Effector CD8-positive, alpha-beta T cell (primary cell): ENCODE results near the gene ADI1.
"Not testable (repeated sequence)": the region's sequence is repeated elsewhere in the genome, so short reads cannot be mapped to it uniquely, and the experiment has no call there.

Experiments used
- DNase-seq: peaks from one replicate; lab custom pipeline; 2025; lab: John Stamatoyannopoulos, UW

Gene ADI1

DNA sequence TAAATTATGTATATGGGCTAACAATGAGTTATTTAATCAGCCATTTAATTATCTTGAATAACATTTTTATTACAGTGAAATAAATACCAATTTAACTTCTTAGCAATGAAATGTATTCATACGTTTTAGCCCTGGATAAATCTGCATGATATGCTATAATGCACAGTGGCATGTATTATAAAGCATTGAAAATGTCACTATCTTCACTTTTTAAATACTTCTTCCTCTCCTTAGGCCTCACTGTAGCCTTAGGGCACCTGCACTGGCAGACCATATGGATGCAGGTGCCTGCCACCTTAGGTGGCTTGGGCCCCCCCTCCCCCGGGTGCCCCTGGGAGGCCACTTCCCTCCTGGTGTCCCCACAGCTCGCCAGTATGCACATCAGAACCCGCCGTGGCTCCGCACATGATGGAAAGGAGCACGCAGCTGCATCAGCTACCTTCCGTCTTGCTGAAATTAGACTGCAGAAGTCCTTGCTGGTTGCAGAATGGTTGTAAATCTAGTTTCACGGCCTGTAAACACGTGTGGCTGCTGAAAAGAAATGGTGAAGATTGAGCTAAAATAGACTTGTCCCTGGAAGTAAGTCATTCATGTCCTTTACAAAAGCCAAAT lies 56.7 kb downstream of the ADI1 start:
- no peak for DNase-seq

- DNase-seq = no peak
Observed at GRCh38 chr2:3461801-3462492, 57.4 kb downstream of the ADI1 start.

- no peak for DNase-seq
Observed at GRCh38 chr2:3460831-3461800, 58.2 kb downstream of the ADI1 start.

- no peak for DNase-seq
Observed at GRCh38 chr2:3460156-3460555, 59.2 kb downstream of the ADI1 start.

- no peak for DNase-seq
Observed at GRCh38 chr2:3459185-3460015, 59.9 kb downstream of the ADI1 start.

DNA sequence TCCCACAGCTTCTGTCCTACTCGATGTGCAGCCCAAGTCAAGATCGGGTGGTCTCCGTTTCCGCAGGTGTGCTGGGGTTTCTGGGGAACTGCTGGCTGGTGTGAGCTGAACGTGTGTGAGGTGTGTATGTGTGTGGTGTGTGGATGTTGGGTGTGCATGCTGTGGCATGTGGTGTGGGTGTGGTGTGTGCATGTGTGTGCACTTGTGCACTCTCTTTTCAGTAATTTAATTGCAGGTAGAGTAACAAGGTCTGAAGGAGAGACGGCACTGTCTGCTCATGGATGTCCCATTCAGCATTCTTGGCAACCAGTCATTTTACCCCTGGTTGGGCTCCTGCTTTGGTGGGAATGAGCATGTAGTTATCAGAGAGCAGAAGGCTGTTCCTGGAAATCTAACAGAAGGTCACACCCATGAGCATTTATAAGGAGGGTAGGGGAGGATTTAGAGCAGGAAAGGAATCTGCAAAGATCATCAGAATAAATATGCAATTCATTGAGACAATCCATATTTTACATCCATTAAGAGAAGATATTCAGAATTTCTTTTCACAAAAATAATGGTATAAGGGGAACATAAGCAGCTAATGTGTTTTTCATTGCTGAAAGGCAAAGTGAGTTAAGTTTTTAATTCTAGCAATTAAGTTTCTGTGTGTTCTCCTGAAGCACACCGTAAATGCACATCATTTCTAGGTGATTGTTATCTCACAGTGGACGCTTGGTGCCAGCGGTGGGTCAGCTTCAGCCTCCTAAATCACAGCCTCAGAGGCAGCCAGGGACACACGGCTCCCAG lies 60.7 kb downstream of the ADI1 start:
- no peak for DNase-seq

GRCh38 chr2:3457524-3458395 lies 61.6 kb downstream of the ADI1 start:
- no peak for DNase-seq

GRCh38 chr2:3456125-3456524 lies 63.2 kb downstream of the ADI1 start:
- DNase-seq = no peak

DNA sequence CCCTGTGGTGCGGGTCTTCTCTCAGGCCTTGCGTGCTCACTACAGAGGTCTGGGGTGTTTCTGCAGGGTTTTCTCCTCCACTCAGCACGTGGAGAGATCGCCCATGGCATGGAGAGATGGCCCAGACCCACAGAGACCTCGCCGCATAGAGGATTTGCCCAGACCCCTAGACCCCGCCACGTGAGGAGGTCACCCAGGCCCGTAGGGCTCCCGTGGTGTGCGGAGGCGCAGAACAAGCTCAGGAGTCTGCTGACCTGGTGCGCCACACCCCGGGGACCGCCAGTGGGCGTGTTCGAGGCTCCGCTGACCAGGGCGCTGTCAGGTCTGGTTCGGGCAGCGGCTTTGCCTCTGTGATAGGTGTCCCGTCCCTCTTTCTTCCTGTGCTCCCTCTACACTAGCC lies 64.5 kb downstream of the ADI1 start:
- no peak for DNase-seq

DNA sequence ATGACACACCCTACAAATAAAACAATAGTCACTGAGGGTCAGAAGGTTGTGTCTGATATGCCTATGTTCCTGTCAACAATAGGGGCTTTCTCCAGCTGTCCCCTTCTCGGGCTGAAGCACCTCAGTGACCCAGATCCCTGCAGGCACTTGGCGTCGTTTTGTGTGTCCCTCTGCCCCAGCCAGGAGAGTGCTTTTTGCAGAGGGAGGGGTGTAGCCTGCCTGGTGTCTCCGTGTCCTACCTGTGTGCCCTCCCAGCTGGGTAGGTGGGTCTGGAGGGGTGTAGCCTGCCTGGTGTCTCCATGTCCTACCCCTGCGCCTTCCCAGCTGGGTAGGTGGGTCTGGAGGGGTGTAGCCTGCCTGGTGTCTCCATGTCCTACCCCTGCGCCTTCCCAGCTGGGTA lies 65.3 kb downstream of the ADI1 start:
- DNase-seq = not testable (repeated sequence)

- no peak for DNase-seq
Observed at GRCh38 chr2:3453190-3453999, 65.9 kb downstream of the ADI1 start.

- no peak for DNase-seq
Observed at GRCh38 chr2:3451926-3452671, 67.2 kb downstream of the ADI1 start.

DNA sequence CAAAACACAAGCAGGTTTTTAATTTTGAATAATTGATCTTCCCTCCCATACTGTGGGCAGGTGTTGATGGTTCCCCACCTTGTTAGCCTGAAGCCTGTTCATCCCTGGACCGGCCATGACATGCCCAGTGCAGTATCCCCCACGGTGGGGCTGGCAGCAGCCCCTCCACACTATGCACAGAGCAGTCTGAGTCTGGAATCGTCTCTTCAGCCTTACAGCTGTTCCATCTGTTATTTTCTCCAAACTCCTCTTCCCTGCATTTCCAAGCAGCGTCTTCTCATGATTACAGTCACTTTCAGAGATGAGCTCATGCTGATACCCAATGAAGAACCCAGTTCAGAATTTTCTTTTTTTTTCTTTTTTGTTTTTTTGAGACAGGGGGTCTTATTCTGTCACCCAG lies 68.2 kb downstream of the ADI1 start:
- DNase-seq = no peak

- DNase-seq = no peak
Observed at GRCh38 chr2:3450385-3451010, 68.8 kb downstream of the ADI1 start.

DNA sequence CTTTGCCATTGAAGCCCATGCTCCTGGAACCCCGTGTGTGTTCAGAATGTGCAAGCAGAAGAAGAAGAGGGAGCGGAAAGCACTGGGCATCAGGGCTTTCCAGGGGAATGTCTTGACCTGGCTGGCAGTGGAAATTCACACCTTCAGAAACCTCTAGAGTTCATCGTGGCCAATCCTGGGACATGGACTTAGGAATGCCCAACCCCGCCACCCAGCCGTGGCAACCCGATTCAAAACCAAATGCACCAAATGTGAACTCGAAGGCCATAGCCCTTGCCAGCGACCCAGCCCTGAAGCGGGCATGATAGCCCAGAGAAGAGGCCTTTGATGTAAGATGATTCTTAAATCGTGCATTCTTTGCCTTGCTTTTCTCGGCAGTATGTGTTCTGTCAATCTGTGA lies 69.4 kb downstream of the ADI1 start:
- no peak for DNase-seq

- DNase-seq = no peak
Observed at GRCh38 chr2:3449086-3449485, 70.2 kb downstream of the ADI1 start.

GRCh38 chr2:3448441-3448911 lies 70.9 kb downstream of the ADI1 start:
- DNase-seq = not testable (repeated sequence)
